ENCODE results near the gene AANAT.

Gene AANAT

GRCh38 chr17:76453431-76453743 lies 14.0 kb upstream of the AANAT start:
- DNase-seq (ENCODE audit: low spot score): no peak
- no peak for TF ChIP-seq CTCF (IDR thresholded peaks at IDR 0.05; ENCODE audit: extremely low read depth, insufficient read depth, missing control alignments)
- in situ Hi-C loops (cut with MboI; ENCODE audit: low pct_unique_long_range_greater_than_20kb, low sequenced_read_pairs, unreplicated experiment): no loop called here

- TF ChIP-seq CTCF (IDR thresholded peaks at IDR 0.05; ENCODE audit: extremely low read depth, insufficient read depth, missing control alignments): peak; percentile 64
- DNase-seq (ENCODE audit: low spot score): peak; percentile 69
- in situ Hi-C loops (cut with MboI; ENCODE audit: low pct_unique_long_range_greater_than_20kb, low sequenced_read_pairs, unreplicated experiment): no loop called here
These were observed 8.6 kb upstream of the AANAT start for GRCh38 chr17:76458580-76459490.

GRCh38 chr17:76459674-76460073 lies 7.7 kb upstream of the AANAT start:
- DNase-seq (ENCODE audit: low spot score): no peak
- in situ Hi-C loops (cut with MboI; ENCODE audit: low pct_unique_long_range_greater_than_20kb, low sequenced_read_pairs, unreplicated experiment): no loop called here
- no peak for TF ChIP-seq CTCF (IDR thresholded peaks at IDR 0.05; ENCODE audit: extremely low read depth, insufficient read depth, missing control alignments)

- in situ Hi-C loops (cut with MboI; ENCODE audit: low pct_unique_long_range_greater_than_20kb, low sequenced_read_pairs, unreplicated experiment): no loop called here
- DNase-seq (ENCODE audit: low spot score): no peak
- no peak for TF ChIP-seq CTCF (IDR thresholded peaks at IDR 0.05; ENCODE audit: extremely low read depth, insufficient read depth, missing control alignments)
These were observed 5.4 kb upstream of the AANAT start for GRCh38 chr17:76461765-76462555.

GRCh38 chr17:76462556-76463290 lies 4.7 kb upstream of the AANAT start:
- in situ Hi-C loops (cut with MboI; ENCODE audit: low pct_unique_long_range_greater_than_20kb, low sequenced_read_pairs, unreplicated experiment): no loop called here
- TF ChIP-seq CTCF (IDR thresholded peaks at IDR 0.05; ENCODE audit: extremely low read depth, insufficient read depth, missing control alignments): no peak
- no peak for DNase-seq (ENCODE audit: low spot score)

- no peak for DNase-seq (ENCODE audit: low spot score)
- TF ChIP-seq CTCF (IDR thresholded peaks at IDR 0.05; ENCODE audit: extremely low read depth, insufficient read depth, missing control alignments): no peak
- in situ Hi-C loops (cut with MboI; ENCODE audit: low pct_unique_long_range_greater_than_20kb, low sequenced_read_pairs, unreplicated experiment): loop anchor here (5.0 kb wide), 1 partner anchor 41 kb away; no protein-coding TSS in a partner anchor
These were observed 650 bp upstream of the AANAT start for GRCh38 chr17:76466775-76467130.
